GM19324 (cell line): ENCODE data around the gene SLC22A15.
"Not testable (repeated sequence)": the region's sequence is repeated elsewhere in the genome, so short reads cannot be mapped to it uniquely, and the experiment has no call there.

ENCODE experiments used
- ATAC-seq: cut with Tn5 transposase; IDR thresholded peaks from one replicate; pipeline ENCODE4 v1.9.1; 2021; ENCODE audit warnings: mild to moderate bottlenecking, moderate library complexity; ENCODE audit not compliant: unreplicated experiment, low FRiP score

The SLC22A15 gene

DNA sequence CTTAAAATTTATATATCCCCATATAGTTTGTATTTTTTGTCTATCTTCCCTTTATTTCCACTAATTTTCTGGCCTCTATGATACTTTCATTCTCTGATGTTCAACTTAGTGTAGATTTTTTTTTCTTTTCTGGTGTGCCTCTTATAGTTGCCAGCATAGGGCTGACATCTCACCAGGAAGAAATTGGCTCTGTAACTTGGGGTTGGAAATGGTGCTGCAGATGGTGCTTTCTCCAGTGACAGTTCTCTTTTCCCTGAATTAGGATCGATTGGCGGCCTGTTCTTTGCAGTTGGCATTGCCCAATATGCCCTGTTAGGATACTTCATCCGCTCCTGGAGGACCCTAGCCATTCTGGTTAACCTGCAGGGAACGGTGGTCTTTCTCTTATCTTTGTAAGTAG lies 50.3 kb downstream of the SLC22A15 start:
- no peak for ATAC-seq

DNA sequence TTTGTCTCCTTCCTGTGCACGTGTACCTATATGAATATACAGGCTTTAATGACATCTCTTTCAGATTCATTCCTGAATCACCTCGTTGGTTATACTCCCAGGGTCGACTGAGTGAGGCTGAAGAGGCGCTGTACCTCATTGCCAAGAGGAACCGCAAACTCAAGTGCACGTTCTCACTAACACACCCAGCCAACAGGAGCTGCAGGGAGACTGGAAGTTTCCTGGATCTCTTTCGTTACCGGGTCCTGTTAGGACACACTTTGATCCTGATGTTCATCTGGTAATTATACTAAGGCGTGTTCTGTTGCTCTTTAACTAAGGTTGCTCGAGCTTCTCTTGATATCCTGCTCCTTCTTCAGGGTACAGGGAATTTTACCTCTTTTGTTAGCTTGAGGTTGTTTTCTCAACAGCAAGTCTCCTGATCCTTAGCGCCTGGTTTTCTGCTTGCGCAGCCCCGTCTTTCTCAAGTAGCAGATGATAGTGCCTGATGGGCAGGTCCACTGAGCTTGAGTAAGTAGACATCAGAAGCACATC lies 55.1 kb downstream of the SLC22A15 start:
- ATAC-seq: no peak

DNA sequence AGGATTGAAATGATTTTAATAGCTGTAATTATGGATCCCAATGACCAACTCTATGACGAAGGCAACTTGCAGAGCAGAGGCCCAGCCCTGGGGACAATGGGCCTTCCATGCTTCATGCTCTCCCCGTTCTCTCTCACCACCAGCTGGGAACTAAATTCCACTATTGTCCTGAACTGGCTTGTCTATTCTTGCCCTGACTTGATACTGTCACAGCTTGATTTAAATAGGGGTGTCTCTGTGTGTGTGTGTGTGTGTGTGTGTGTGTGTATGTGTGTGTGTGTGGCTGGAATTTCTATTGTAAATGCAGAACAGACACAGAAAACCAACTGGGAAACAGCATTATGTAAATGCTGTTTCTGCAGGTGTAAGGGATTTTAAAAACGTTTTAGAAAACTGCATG lies 57.0 kb downstream of the SLC22A15 start:
- no peak for ATAC-seq

DNA sequence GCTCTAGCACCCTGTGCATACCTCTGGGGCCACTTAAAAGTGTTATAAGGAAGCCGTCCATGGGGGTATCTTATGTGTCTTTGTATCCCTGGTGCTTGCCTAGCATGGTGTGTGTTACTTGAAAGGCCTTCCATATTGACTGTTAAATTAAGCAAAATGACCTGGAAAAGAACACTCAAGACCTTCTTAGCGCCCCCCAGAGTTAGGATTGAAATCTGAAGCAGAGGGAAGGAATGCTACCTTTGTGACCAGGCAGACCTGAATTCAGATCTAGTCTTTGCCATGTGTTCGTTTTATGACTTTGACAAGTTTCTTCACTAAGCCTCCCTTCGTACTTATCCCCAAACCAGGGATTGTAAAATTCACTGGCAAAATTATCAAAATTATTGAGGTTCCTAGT lies 59.9 kb downstream of the SLC22A15 start:
- no peak for ATAC-seq

DNA sequence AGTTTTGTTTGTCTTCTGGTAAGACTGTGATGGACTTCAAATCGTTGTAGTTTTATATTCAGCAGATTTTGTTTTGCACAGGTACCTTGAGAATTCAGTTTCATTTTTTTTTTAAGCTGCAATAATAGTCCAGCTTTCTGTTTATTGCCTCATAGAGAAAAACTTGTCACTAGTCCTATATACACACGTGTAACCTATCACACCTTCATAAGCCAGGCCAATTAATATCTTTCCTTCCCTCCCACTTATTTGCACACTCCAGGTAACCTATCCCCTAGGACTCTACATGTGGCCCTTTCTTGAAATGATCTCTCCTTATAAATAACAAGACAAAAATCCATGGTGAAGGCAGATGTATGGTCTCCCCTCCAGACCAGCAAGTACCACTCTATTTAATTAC lies 62.4 kb downstream of the SLC22A15 start:
- no peak for ATAC-seq

DNA sequence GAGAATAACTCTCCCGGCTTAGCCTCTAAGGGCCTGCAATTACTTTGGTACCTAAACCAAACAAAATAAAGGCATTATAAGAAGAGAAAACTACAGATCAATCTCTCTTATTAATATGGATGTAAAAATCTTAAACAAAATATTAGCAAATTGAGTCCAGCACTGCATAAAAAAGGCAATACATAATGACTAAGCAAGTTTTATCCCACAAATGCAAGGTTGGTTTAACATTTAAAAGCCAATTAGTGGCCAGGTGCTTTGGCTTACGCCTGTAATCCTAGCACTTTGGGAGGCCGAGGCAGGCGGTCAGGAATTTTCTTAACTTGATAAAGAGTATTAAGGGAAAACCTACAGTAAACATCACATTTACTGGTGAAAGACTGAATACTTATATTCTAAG lies 67.8 kb downstream of the SLC22A15 start:
- no peak for ATAC-seq

DNA sequence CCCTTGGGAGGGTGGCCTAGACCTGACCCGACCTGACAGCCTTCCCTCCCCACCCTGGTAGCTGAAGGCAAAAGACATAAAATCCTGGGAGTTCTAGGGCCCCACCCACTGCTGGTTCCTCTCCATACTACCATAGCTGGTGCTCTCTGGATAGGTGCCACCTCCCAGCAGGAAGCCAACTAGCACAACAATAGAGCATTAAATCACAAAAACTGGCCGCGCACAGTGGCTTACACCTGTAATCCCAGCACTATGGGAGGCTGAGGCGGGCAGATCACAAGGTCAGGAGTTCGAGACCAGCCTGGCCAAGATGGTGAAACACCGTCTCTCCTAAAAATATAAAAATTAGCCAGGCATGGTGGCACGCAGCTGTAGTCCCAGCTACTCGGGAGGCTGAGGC lies 70.6 kb downstream of the SLC22A15 start:
- ATAC-seq: not testable (repeated sequence)

DNA sequence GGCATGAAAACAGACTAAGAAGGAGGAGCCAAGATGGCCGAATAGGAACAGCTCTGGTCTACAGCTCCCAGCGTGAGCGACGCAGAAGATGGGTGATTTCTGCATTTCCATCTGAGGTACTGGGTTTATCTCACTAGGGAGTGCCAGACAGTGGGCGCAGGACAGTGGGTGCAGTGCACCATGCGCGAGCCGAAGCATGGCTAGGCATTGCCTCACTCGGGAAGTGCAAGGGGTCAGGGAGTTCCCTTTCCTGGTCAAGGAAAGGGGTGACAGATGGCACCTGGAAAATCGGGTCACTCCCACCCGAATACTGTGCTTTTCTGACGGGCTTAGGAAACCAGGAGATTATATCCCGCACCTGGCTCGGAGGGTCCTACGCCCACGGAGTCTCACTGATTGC lies 75.6 kb downstream of the SLC22A15 start:
- not testable (repeated sequence) for ATAC-seq

DNA sequence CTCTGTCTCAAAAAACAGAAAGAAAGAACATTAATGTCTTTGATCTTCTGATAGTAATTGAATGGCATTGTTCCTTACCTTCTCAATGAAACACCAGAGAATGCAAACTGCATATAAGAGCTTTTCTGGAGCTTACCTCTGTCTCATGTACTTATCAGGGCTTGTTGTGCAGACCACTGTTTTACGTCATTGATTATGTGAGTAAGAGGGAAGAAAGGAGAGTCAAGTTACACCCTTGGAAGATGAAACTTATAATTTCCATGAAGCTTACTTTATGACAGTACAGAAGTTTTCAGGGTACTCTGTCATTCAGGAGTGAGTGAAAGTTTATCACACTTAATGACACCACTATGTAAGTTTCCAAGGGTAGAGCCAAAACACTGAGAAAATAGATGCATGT lies 85.9 kb downstream of the SLC22A15 start:
- no peak for ATAC-seq

DNA sequence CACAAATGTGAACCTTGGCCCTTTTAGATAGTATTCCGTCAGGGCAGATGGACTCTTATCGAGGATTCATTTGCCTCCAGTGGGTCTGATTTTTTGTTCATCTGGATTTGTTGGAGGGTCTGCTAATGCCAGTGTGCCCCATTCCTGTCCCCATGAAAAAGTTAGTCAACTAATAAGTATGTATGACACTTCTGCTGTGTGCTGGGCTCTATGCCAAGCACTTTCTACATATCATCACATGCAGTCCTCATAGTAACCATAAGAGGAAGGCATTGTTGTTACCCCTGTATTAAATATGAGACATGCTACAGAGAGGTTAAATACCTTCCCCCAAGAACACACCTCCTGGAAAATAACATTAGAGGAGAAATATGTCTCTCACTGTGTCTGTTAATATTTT lies 88.3 kb downstream of the SLC22A15 start:
- no peak for ATAC-seq

DNA sequence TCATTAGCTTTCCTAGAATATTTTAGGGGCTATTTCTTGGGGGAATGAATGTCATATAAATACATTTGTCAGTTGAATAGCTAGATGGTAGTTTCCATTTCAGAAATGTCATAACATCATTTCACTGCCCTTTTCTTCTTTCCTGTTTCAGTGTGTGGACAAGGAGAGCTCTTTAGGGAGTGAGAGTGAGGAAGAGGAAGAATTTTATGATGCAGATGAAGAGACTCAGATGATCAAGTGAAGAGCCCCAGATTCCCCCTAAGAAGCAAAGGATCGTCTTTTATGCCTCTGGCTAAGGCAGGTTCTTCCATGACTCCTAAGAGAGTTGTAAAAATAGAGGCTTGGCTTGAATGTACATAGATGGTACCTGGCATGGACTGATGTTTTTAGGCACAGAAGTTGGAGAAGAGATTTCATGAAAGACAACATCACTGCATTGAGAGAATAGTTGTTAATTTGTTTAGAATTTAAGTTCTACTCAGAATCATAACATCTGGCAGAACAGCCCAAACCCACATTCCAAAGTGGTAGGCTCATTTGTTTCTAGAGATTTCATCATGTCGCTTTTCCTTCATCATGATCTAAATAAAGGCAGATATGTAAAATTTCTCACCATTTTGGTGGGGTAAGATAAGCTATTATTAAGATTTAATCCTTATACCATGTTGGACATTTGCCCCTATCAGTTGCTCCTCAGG lies 90.7 kb downstream of the SLC22A15 start:
- ATAC-seq: no peak

DNA sequence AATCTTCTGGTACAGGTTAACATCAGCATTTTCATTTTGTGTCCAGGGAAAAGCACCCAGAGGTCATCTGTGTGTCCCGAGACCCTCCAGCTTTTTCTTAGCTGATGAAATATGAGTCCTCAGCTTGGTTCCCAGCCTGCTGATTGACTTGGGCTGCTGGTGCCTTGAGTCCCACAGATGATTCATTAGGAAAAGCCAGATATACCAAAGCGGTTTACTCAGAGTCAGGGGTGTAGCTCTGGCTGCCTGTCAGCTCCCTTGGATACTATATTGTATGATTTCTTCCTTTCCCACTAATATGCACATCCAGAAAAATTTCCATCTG lies 91.2 kb downstream of the SLC22A15 start:
- ATAC-seq: no peak

DNA sequence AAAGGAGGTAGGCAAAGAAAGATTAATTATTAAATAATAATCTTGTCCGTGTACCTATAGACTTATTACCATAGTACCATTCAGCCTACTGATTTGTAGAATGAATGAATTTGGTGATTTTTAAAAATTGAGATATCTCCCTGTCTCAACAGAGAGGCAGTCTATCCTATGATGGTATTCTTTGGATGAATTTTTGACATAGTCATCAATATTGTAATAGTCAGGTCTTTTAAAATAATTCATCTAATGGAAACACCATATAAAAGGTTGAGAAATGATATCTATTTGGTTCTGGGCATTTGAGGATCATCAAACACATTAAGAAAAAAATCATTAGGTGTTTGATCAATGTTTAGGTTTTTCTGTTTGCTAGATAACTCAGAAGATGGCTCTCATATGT lies 99.3 kb downstream of the SLC22A15 start:
- ATAC-seq: no peak

DNA sequence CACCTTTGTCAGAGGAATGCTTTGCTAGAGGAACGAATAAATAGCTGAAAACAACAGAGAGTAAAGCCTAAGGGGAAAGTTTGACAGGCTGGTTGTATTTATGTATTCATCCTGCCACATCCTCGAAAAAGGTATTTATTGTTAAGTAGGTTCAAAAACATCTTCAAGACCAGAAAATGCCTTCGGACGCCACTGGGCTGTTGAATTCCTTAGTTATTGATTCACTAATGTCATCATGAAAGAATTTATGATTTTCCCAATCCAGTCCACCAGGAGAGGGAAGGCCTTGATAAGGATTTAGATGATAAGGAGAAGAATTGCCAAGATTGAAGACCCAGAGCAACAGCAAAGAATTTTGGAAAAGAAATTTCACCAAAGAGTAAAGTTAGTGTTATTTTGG lies 99.7 kb downstream of the SLC22A15 start:
- ATAC-seq: no peak

DNA sequence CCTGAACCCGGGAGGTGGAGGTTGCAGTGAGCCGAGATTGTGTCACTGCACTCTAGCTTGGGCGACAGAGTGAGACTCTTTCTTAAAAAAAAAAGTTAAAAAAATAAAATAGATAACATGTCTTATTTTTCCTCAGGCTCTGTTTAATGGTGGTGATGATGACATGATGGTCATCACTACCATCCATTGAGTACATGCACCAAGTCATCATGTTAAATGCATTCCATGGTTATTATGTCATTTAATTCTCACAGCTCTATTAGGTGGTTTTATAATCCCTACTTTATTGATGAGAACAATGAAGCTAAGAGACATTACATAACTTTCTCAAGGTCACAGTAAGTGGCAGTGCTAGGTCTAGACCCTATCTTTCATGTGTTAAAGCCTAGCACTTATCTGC lies 100.5 kb downstream of the SLC22A15 start:
- no peak for ATAC-seq

DNA sequence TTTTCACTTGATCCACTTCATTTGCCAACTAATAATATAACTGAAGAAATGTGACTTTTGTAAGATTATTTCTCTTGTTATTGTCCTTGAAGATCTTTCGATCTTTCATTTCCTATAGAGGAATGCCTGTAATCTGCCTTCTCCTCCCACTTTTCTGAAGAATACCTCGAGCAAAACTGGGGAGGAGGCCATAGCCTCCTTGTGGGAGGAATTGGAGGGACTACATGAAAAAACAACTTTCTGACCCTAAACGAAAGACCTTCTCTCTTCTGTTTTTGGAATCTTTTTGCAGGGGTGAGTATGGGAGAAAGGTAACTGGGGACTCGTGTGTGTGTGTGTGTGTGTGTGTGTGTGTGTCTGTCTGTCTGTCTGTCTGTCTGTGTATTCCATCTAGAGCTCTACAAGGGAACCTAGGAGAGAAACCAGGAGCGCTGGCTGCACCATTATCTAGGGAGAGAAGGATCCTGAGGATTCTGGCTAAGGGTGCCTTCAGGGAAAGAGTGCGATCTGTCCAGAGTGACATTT lies 102.4 kb downstream of the SLC22A15 start:
- no peak for ATAC-seq

DNA sequence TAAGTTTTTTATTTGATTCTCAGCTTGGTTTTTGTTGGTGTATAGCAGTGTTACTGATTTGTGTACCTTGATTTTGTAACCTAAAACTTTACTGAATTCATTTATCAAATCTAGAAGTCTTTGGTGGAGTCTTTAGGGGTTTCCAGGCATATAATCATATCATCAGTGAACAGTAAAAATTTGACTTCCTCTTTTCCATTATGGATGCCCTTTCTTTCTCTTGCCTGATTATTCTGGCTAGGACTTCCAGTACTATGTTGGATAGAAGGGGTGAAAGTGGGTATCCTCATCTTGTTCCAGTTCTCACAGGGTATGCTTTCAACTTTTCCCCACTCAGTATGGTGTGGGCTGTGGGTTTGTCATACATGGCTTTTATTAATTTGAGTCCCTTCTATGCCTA lies 111.3 kb downstream of the SLC22A15 start:
- no peak for ATAC-seq

DNA sequence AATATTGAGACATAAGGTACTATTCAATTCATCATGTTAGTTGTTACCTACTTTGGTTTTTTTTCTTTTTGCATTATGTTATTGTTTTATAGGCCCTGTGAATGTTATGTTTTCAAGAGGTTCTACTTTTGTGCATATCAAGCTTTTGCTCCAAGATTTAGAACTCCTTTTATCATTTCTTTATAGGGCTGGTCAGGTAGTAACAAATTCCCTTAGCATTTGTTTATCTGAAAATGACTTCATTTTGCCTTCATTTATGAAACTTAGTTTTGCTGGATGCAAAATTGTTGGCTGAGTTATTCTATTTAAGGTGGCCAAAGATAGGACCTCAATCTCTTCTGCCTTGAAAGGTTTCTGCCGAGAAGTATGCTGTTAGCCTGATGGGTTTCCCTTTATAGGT lies 113.6 kb downstream of the SLC22A15 start:
- no peak for ATAC-seq

DNA sequence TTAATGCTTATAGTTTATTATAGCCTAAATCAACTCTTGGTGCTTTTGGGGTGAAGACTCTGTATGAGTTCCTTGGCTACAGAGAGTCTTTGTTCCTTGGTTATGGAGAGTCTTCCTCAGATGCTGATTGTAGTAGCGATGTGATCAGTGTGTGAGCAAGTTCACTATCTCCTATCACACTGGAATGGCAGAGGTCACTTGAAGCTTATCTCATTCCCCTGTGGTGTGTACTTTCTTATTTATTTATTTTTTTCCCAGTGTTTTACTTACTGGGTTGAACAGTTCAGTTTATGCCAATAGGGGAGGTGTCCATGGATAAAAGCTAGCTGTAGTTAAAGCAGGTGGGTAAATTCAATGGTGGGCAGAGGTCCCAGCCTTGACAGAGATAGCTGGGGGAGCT lies 114.8 kb downstream of the SLC22A15 start:
- ATAC-seq: no peak

DNA sequence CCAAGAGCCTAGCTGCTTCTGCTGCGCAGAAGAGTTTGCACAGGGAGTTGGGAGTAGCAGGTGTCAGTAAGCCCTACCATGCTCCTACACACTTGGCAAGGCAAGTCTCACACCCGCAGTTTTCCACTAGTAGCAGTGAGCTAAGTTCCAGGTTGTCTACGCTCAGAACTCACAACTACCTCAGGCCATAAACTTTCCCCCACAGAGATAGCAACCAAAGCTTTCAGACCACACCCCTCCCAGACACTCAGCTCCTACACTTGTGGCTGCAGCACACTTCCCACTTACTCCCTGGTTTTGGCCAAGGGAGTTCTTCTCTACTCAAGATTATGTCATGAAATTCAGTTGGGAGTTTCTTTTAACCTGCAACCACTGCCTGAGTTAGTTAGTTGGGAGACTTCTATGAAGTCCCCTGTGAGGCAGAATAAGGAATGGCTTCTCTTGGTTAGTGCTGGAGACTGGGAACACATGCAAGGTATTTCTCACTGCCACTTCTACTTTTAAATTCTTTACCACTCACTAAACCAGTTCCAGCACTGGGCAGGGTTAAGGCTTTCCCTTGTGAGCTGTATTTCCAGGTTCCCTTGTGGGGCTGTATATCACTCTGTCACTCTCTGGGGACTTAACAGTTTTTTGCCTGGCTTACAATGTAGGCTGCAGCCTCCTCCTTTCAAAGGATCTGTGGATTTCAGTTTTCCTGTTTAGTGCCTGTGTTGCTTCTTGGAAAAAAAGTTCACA lies 116.6 kb downstream of the SLC22A15 start:
- no peak for ATAC-seq

DNA sequence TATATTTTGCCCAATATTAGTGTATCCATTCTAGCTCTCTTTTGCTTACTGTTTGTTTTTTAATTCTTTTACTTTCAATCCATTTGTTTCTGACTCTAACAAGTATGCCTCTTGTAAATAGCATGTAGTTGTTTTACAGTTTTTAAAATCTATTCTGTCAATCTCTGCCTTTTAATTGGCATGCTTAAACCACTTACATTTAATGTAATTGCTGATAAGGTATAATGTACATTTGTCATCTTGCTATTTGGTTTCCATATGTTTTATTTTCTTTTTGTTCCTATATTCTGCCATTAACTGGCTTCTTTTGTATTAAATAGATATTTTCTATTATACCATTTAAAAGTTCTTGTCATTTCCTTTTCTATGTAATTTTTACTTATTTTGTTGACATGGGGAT lies 118.7 kb downstream of the SLC22A15 start:
- no peak for ATAC-seq

DNA sequence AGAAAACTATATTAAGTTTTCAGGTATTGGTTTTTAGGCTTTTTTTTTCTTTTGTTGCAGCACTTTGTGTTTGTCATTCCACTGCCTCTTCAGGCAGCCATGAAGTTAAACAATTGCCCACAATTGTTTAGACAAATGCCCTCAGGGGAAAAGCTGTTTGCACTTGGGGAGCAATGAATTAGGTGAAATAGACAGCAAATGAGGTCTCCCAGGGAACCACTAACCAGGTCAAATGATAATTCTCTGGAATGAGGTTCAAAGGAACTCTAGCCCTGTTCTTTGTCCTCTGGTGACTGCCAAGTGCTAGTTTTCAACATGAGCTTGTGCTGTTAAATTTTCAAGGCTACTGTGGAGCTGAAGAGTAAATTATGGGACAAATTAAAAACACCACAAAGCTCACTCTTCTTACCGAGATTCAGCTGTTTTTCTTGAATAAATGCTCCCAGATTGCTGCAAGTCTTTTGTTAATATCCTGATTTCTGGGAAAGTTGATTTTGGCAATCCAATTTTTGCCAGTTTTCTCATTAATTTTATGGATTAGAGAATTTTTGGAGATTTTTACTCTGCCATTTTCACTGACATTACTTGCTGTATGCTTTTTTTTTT lies 119.8 kb downstream of the SLC22A15 start:
- no peak for ATAC-seq
